ENCODE results near the gene BOLA2B. TPM values are rescaled to one million over a fixed set of nuclear protein-coding genes. Genes with fewer than 3 reads are reported as not detected.

BOLA2B gene
- total RNA-seq, 1 donor from 2014 or later, result 56.7 TPM

DNA sequence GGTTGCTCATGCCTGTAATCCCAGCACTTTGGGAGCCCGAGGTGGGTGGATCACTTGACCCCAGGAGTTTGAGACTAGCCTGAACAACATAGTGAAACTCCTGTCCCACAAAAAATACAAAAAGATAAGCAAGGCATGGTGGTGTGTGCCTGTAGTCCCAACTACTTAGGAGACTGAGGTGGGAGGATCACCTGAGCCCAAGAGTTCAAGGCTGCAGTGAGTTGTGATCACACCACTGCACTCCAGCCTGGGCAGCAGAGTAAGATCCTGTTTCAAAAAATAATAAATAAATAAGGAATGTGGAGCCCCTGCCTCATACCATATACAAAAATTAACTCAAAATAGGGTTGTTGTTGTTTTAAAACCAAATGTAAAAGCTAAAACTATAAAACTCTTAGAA, 36.3 kb downstream of the BOLA2B start:
- Mint-ChIP-seq H3K36me3 (no peaks in the 10 kb centered on the region), H3K9me3 (peaks cover 5% of the 10 kb centered on the region), H3K4me1 (no peaks in the 10 kb centered on the region), H3K27ac (no peak overlapping the region), H3K4me3 (no peak overlapping the region), H3K27me3 (ENCODE audit: low read depth) (no peaks in the 10 kb centered on the region)
- DNase-seq (ENCODE audit: low spot score in 2 of 2, unreplicated experiment in 2 of 2), result no peak
- TF ChIP-seq, protein P1, sequence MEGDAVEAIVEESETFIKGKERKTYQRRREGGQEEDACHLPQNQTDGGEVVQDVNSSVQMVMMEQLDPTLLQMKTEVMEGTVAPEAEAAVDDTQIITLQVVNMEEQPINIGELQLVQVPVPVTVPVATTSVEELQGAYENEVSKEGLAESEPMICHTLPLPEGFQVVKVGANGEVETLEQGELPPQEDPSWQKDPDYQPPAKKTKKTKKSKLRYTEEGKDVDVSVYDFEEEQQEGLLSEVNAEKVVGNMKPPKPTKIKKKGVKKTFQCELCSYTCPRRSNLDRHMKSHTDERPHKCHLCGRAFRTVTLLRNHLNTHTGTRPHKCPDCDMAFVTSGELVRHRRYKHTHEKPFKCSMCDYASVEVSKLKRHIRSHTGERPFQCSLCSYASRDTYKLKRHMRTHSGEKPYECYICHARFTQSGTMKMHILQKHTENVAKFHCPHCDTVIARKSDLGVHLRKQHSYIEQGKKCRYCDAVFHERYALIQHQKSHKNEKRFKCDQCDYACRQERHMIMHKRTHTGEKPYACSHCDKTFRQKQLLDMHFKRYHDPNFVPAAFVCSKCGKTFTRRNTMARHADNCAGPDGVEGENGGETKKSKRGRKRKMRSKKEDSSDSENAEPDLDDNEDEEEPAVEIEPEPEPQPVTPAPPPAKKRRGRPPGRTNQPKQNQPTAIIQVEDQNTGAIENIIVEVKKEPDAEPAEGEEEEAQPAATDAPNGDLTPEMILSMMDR (IDR thresholded peaks at IDR 0.05; ENCODE audit: unreplicated experiment), result no peak

DNA sequence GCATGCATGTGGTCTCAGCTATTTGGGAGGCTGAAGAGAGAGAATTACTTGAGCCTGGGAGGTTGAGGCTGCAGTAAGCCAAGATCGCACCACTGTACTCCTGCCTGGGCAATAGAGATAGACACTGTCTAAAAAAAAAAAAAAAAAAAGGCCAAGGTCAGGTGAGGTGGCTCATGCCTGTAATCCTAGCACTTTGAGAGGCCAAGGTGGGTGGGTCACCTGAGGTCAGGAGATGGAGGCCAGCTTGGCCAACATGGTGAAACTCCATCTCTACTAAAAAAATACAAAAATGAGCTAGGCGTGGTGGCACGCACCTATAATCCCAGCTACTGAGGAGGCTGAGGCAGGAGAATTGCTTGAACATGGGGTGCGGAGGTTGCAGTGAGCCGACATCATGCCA, 38.3 kb downstream of the BOLA2B start:
- H3K9me3 Mint-ChIP-seq, result peaks cover 5% of the 10 kb centered on the region
- H3K36me3 Mint-ChIP-seq, result no peaks in the 10 kb centered on the region
- DNase-seq (ENCODE audit: low spot score in 2 of 2, unreplicated experiment in 2 of 2), result no peak
- no peaks in the 10 kb centered on the region for H3K4me1 Mint-ChIP-seq
- H3K4me3 Mint-ChIP-seq, result no peak overlapping the region
- H3K27ac Mint-ChIP-seq, result no peak overlapping the region
- TF ChIP-seq, protein P1 (IDR thresholded peaks at IDR 0.05; ENCODE audit: unreplicated experiment), result no peak
- no peaks in the 10 kb centered on the region for H3K27me3 Mint-ChIP-seq (ENCODE audit: low read depth)

DNA sequence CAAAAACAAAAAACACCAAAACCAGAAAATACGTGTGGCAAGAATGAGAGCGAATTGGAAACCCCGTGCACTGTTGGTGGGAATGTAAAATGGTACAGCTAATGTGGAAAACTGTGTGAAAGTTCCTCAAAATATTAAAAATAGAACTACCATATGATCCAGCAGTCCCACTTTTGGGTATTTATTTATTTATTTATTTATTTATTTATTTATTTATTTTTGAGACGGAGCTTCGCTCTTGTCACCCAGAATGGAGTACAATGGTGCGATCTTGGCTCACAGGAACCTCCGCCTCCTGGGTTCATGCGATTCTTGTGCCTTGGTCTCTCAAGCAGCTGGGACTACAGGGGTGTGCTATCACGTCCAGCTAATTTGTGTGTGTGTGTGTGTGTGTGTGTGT, 40.9 kb downstream of the BOLA2B start:
- Mint-ChIP-seq H3K9me3 (peaks cover 12% of the 10 kb centered on the region), H3K4me1 (no peaks in the 10 kb centered on the region), H3K4me3 (no peak overlapping the region), H3K36me3 (peaks cover 2% of the 10 kb centered on the region), H3K27ac (no peak overlapping the region), H3K27me3 (ENCODE audit: low read depth) (no peaks in the 10 kb centered on the region)
- DNase-seq (ENCODE audit: low spot score in 2 of 2, unreplicated experiment in 2 of 2), result no peak
- TF ChIP-seq, protein P1 (IDR thresholded peaks at IDR 0.05; ENCODE audit: unreplicated experiment), result no peak

DNA sequence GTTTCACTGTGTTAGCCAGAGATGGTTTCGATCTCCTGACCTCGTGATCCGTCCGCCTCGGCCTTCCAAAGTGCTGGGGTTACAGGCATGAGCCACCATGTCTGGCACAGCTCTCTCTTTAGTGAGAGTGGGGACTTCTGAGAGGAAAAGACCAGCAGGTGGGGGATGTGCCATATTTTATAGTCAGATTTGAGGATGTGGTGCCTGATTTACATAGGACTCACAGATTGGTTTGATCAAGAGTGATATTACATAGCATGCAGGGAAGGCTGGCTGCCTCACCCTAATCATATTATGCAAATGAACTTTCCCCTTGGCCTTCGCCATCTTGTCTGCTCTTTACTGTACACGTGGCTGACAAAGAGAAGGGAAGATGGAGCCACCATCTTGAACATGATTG, 42.4 kb downstream of the BOLA2B start:
- H3K27me3 Mint-ChIP-seq (ENCODE audit: low read depth), result no peaks in the 10 kb centered on the region
- no peaks in the 10 kb centered on the region for H3K4me1 Mint-ChIP-seq
- H3K9me3 Mint-ChIP-seq, result peaks cover 12% of the 10 kb centered on the region
- TF ChIP-seq, protein P1 (IDR thresholded peaks at IDR 0.05; ENCODE audit: unreplicated experiment), result no peak
- H3K36me3 Mint-ChIP-seq, result peaks cover 2% of the 10 kb centered on the region
- no peak overlapping the region for H3K4me3 Mint-ChIP-seq
- no peak overlapping the region for H3K27ac Mint-ChIP-seq
- no peak for DNase-seq (ENCODE audit: low spot score in 2 of 2, unreplicated experiment in 2 of 2)

DNA sequence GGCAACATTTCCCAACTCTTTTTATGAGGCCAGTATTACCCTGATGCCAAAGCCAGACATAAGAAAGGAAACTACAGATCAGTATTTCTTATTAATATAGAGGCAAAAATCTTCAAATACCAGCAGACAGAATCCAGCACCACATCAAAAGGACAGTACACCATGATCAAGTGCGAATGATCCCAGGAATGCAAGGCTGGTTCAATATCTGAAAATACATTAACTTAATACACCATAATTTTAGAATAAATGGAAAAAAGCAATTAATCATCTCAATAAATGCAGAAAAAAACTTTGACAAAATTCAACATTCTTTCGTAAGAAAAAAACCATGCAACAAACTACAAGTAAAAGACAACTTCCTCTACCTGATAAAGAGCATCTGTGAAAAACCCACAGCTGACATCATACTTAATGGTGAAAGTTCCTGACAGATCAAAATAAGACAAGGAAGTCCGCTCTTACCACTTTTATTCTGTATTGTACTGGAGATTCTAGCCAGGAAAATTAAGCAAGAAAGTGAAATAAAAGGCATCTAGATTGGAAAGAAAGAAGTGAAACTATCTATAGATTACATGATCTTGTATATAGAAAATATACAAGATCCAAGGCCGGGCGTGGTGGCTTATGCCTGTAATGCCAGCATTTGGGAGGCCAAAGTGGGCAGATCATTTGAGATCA, 44.1 kb downstream of the BOLA2B start:
- Mint-ChIP-seq H3K4me3 (no peak overlapping the region), H3K27me3 (ENCODE audit: low read depth) (no peaks in the 10 kb centered on the region), H3K9me3 (peaks cover 12% of the 10 kb centered on the region), H3K36me3 (peaks cover 2% of the 10 kb centered on the region), H3K4me1 (no peaks in the 10 kb centered on the region), H3K27ac (no peak overlapping the region)
- TF ChIP-seq, protein P1 (IDR thresholded peaks at IDR 0.05; ENCODE audit: unreplicated experiment), result no peak
- DNase-seq (ENCODE audit: low spot score in 2 of 2, unreplicated experiment in 2 of 2), result no peak

Data from mesothelial cell of epicardium (in vitro differentiated cells).